SKM-1 treated with dmso at 0.1 percent for 144 hours (cell line): ENCODE measurements around the gene KSR2.
"Not testable (repeated sequence)": the region's sequence is repeated elsewhere in the genome, so short reads cannot be mapped to it uniquely, and the experiment has no call there.

Source experiments
- DNase-seq: peaks from one replicate; lab custom pipeline; 2025; ENCODE audit not compliant: unreplicated experiment; lab: John Stamatoyannopoulos, UW

The KSR2 gene

GRCh38 chr12:117646520-117646919 lies 322.3 kb downstream of the KSR2 start:
- DNase-seq, result no peak

DNA sequence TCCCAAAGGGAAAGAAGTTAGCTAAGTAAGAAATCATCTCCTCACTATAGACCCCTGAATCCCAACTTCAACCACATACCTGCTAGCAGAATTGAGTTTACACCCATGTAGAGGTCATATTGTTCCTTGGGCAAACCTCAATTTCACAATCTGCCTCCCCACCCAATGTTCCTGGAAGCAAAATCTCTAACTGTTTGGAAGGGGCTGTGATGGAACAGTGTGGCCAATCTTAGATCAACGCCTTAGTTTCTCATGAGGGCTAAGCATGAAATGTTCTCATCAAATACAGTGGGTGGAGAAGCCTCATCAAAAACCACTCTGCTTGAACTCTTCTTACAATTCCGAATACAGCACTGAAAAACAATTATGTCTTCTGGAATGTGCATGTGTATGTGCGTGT lies 323.3 kb downstream of the KSR2 start:
- DNase-seq, result no peak

DNA sequence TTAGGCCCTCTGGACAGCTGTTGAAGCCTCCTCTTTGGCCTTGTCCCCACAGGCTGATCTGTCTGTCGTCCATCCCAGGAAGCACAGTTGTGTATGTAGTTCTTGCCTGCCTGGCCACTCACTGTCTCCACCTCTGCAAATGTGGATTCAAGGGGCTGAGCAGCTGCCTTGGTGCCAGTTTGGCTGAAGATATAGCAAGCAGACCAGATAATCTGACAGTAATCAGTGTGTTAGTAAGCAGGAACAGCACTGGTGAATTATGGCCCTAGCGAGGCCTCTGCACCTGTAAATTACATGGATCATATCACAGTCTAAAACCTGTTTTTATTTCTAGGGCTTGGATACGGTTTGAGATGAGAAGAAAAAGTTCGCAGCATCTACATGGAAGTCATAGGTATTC lies 324.8 kb downstream of the KSR2 start:
- DNase-seq, result no peak

DNA sequence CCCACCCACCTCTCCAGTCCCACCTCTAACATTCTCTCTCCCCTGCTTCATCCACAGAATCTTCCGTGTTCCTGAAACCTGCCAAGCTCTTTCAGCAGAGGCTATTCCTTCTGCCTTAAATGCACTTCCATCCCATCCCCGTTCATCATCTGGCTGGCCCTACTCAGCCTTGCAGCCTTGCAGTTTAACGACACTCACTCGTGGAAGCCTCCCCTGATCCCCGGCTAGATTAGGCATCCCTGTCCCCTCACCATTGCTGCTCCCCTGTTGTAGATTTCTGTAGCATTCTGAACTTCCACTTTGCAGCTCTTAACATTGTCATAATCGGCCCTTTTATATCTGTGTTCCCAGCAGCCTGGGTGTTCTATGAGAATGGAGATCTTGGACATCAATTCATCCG lies 326.9 kb downstream of the KSR2 start:
- DNase-seq, result no peak

DNA sequence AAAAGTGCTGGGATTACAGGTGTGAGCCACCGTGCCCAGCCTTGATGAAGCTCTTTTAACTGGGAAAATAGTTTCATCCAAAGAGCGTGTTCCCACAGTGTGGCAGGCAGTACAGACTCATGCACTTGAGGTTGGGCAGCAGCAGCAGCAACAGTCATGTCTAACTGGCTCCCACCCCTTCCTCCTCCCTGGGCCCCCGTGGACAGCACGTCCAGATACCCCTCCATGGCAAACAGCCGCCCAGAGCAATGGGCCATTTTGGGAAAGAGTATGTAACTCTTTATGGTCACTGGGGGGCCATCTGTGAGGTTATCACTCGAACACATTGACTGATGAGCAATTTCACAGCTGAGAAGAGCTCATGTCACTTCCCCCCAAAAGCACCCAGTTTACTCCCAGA lies 328.3 kb downstream of the KSR2 start:
- no peak for DNase-seq

GRCh38 chr12:117629454-117629853 lies 339.3 kb downstream of the KSR2 start:
- DNase-seq, result no peak

DNA sequence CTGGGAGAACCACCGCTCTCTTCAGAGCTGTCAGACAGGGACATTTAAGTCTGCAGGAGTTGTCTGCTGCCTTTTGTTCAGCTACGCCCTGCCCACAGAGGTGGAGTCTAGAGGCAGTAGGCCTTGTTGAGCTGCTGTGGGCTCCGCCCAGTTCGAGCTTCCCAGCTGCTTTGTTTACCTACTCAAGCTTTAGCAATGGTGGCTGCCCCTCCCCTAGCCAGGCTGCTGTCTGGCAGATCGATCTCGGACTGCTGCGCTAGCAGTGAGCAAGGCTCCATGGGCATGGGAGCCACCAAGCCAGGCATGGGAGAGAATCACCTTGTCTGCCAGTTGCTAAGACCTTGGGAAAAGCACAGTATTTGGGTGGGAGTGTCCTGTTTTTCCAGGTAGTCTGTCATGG lies 340.1 kb downstream of the KSR2 start:
- DNase-seq, result not testable (repeated sequence)

GRCh38 chr12:117622741-117623140 lies 346.0 kb downstream of the KSR2 start:
- no peak for DNase-seq

- DNase-seq, result no peak
Measured at GRCh38 chr12:117622087-117622486, 346.7 kb downstream of the KSR2 start.

- DNase-seq, result no peak
Measured at GRCh38 chr12:117607778-117608177, 361.0 kb downstream of the KSR2 start.

DNA sequence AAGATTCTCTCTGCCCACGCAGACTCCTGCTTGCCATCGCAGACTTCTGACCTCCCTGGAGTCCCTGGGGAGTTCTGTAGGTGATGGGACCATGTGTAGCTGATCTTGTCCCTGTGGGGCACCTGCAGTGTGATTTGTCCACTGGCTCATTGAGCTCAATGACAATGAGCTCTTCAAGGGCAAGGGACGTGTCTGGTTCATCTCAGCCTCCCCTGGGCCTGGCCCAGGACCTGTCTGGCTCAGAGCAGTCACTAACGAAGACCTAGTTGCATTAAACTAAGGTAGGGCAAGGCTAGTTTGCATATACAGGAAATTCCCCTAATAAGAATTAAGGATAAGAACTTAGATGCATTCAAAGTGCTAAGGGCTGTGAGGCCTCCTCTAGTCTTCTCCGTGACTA lies 361.8 kb downstream of the KSR2 start:
- DNase-seq, result no peak

GRCh38 chr12:117606024-117606423 lies 362.8 kb downstream of the KSR2 start:
- DNase-seq, result no peak

- DNase-seq, result no peak
Measured at GRCh38 chr12:117603316-117604113, 365.3 kb downstream of the KSR2 start.

- DNase-seq, result no peak
Measured at GRCh38 chr12:117599849-117600248, 368.9 kb downstream of the KSR2 start.

GRCh38 chr12:117596968-117597367 lies 371.8 kb downstream of the KSR2 start:
- no peak for DNase-seq

DNA sequence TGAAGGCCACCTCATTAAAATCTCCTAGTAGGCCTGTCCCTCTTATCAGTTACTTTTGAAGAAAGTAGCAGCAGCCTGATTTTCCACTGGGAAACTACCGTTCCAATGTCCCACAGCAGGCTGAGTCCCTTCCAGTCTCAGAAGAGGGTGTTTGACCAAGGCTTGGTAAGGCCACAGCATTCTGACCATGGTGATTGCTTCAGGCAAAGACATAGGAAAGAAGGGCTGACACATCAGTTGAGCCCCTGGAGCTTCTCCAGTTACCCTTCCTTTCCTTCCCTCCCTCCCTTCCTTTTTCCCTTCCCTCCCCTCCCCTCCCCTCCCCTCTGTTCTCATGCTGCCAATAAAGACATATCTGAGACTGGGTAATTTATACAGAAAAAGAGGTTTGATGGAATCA lies 373.0 kb downstream of the KSR2 start:
- DNase-seq, result no peak

- no peak for DNase-seq
Measured at GRCh38 chr12:117594481-117594880, 374.3 kb downstream of the KSR2 start.

- no peak for DNase-seq
Measured at GRCh38 chr12:117593815-117594400, 374.9 kb downstream of the KSR2 start.

DNA sequence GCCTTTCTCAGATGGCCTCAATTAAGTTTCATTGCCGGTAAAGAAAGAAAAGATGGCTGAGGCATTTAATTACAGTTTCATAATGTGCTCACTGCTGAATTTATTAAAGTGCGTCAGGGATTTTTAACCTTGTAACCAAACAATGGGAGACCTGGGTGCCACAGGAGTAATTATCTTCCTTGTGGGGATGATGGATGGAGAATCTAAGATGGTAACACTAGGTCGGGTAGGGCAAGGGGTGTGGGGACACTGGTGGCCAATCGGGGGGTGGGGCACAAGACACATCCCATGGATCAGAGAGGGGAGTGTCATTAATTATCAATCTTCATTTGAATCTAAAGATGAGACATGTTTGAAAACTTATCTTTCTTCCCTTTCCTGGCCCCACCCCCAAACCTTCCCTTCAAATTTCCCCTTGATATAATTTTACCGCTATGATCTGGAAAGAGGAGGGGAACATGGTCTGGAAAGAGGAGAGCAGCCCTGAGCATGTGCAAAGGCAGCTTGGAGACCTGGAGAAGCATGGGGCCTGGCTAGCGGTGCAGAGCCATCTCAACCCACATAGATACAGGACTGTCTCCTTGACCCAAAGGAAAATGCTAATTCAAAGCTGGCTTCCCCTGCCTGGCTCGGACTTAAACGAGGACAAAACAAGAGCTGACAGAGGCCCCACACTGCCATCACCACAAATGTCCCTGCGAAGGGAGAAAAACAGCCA lies 376.0 kb downstream of the KSR2 start:
- no peak for DNase-seq

- DNase-seq, result no peak
Measured at GRCh38 chr12:117590999-117591398, 377.8 kb downstream of the KSR2 start.

DNA sequence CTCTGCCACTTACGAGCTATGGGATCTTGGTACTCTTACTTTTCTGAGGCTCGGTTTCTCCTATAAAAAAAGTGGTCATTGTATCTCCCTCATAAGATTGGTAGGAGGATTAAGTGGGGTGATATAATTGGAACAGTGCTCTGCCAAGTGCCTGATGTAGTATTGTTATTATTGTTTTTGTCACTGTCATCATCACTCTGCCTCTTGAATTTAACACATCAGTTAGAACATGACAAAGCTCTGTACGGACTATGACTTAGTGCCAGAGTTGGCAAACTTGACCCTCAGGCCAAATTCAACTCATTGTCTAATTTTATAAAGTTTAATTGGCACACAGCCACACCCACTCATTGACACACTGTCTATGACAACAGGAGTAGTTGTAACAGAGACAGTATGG lies 378.4 kb downstream of the KSR2 start:
- DNase-seq, result no peak

DNA sequence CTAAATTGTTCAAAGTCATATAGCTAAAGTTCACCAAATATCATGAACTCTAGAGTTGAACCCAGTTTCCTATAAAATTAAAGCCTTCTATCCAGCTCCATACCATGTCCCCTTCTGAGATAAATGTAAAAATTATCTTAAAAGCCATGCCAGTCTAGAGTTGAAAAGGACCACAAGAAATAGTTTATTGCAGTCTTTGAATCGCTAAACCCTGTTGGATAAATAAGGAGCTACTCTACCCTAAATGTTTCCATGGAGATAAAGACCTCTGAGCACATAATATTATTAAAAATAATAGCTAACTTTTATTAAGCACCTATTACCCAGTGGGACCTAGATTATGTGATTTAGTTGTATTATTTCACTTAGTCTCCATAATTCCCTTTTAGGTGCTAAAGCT lies 379.8 kb downstream of the KSR2 start:
- DNase-seq, result no peak
